Breast epithelium (tissue), 4 donors: ENCODE data around the gene MAOA. TPM values are rescaled to one million over a fixed set of nuclear protein-coding genes. Genes with fewer than 3 reads are reported as not detected.

Source experiments
- DNase-seq, 2 donors: peaks; one replicate each; pipeline ENCODE4 v3.0.0-alpha.2; 2019; ENCODE audit warnings: low spot score in 2 of 2
- H3K27ac ChIP-seq, 2 donors: fragments of 200-600 bp; sonication (generic) in 1 of 2; one replicate each; pipeline ENCODE4 v1.5.1; 2016 to 2019; ENCODE audit warnings: mild to moderate bottlenecking in 1 of 2
- H3K27me3 ChIP-seq, 2 donors: fragments of 200-600 bp; sonication (generic) in 1 of 2; one replicate each; pipeline versions ENCODE4 v1.5.1 to v1.6.0; 2017 to 2019; ENCODE audit warnings: control low read depth in 1 of 2, mild to moderate bottlenecking in 1 of 2
- H3K36me3 ChIP-seq: fragments of 200-600 bp; one replicate; pipeline ENCODE4 v1.5.1; 2019
- H3K4me1 ChIP-seq, 2 donors: fragments of 200-600 bp; sonication (generic); one replicate each; pipeline ENCODE4 v1.5.1; 2016 to 2019; ENCODE audit warnings: control low read depth in 1 of 2
- H3K4me3 ChIP-seq, 3 donors: fragments of 200-600 bp; sonication (generic); 1 replicate in 2 of 3; 2 replicates in 1 of 3; pipeline ENCODE4 v1.5.1; 2016 to 2019; ENCODE audit warnings: mild to moderate bottlenecking in 3 of 3, moderate library complexity in 2 of 3
- H3K9me3 ChIP-seq, 2 donors: fragments of 200-600 bp; sonication (generic) in 1 of 2; one replicate each; pipeline ENCODE4 v1.5.1; 2016 to 2019; ENCODE audit warnings: control low read depth in 1 of 2
- POLR2A ChIP-seq: fragments of 450-650 bp; IDR thresholded peaks from one replicate; pipeline ENCODE4 v1.6.1; 2016; ENCODE audit warnings: antibody characterized with exemption, mild to moderate bottlenecking, moderate library complexity
- POLR2AphosphoS5 ChIP-seq, 3 donors: sonication (generic); formaldehyde crosslinking; IDR thresholded peaks; one replicate each; pipeline ENCODE4 v1.6.1; 2017; ENCODE audit warnings: antibody characterized with exemption in 3 of 3
- intact Hi-C: fragments of 100-400 bp; cut with DNase I; formaldehyde crosslinking; loops from one replicate; pipeline ENCODE4 v1.15.1; 2023; ENCODE audit warnings: low total_unique reads
- total RNA-seq, 3 donors: library from RNA; depleted of rRNA; stranded (reverse); fragments of >200 nt; gene quantifications; one replicate each; pipeline ENCODE4 v1.1.0, GENCODE V29; 2016
- TF ChIP-seq, protein P1 (sequence below), 3 donors: fragments of 450-650 bp; IDR thresholded peaks; one replicate each; pipeline ENCODE4 v1.5.1; 2016 to 2017; ENCODE audit warnings: antibody characterized with exemption in 3 of 3, mild to moderate bottlenecking in 3 of 3, moderate library complexity in 3 of 3

Gene MAOA
- total RNA-seq, 3 donors from 2014 or later, result 124 to 558 (median 128) TPM

GRCh38 chrX:43657671-43658070 lies 1.6 kb downstream of the MAOA start:
- intact Hi-C loops, result no loop called here

GRCh38 chrX:43661521-43662240 lies 5.6 kb downstream of the MAOA start:
- H3K4me1 ChIP-seq, result no peaks in the 10 kb centered on the region
- TF ChIP-seq, protein P1, sequence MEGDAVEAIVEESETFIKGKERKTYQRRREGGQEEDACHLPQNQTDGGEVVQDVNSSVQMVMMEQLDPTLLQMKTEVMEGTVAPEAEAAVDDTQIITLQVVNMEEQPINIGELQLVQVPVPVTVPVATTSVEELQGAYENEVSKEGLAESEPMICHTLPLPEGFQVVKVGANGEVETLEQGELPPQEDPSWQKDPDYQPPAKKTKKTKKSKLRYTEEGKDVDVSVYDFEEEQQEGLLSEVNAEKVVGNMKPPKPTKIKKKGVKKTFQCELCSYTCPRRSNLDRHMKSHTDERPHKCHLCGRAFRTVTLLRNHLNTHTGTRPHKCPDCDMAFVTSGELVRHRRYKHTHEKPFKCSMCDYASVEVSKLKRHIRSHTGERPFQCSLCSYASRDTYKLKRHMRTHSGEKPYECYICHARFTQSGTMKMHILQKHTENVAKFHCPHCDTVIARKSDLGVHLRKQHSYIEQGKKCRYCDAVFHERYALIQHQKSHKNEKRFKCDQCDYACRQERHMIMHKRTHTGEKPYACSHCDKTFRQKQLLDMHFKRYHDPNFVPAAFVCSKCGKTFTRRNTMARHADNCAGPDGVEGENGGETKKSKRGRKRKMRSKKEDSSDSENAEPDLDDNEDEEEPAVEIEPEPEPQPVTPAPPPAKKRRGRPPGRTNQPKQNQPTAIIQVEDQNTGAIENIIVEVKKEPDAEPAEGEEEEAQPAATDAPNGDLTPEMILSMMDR (IDR thresholded peaks at IDR 0.05), result no peak
- TF ChIP-seq POLR2A (no peak), POLR2AphosphoS5 (IDR thresholded peaks at IDR 0.05) (no peak)
- no peak overlapping the region for H3K4me3 ChIP-seq
- no peak for DNase-seq
- H3K27ac ChIP-seq, result peak overlapping the region; percentile 38 to 55
- no peaks in the 10 kb centered on the region for H3K36me3 ChIP-seq
- no peaks in the 10 kb centered on the region for H3K9me3 ChIP-seq
- peaks cover 0 to 20% of the 10 kb centered on the region in 2 donors for H3K27me3 ChIP-seq
- intact Hi-C loops, result loop anchor here (5.0 kb wide), 1 partner anchor 81 kb away; no protein-coding TSS in a partner anchor

More at GRCh38 chrX:43657671-43658070, 1.6 kb downstream of the MAOA start:
- H3K36me3 ChIP-seq, result no peaks in the 10 kb centered on the region
- H3K4me1 ChIP-seq, result no peaks in the 10 kb centered on the region
- TF ChIP-seq POLR2A, result no peak
- TF ChIP-seq, protein P1 (IDR thresholded peaks at IDR 0.05), result no peak
- no peak for TF ChIP-seq POLR2AphosphoS5 (IDR thresholded peaks at IDR 0.05)
- peak overlapping the region; percentile 36 to 52 (median 39) for H3K4me3 ChIP-seq
- peaks cover 0 to 20% of the 10 kb centered on the region in 2 donors for H3K27me3 ChIP-seq
- DNase-seq, result no peak
- no peak overlapping the region for H3K27ac ChIP-seq
- no peaks in the 10 kb centered on the region for H3K9me3 ChIP-seq

DNA sequence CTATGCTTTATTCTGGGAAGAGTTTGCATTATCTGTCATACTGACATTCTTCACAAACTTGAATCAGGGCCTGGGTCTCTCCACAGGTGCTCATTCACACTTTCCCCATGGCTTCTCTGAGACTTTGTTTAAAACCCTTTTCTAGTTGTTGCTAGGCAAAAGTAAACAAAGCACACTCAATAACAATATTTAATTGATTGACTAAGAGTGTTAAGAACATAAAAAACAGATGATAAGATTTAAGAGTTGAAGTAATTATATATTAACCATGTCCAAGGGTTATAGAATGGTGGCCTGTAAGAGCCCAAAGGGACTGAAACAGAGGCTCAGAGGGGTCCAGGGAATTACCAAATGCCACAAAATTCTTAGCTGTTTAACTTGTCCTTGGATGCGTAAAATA lies 7.1 kb downstream of the MAOA start:
- Histone ChIP-seq H3K4me1 (no peaks in the 10 kb centered on the region), H3K27ac (no peak overlapping the region), H3K9me3 (no peaks in the 10 kb centered on the region), H3K27me3 (peaks cover 0 to 20% of the 10 kb centered on the region in 2 donors), H3K4me3 (no peak overlapping the region), H3K36me3 (no peaks in the 10 kb centered on the region)
- intact Hi-C loops, result loop anchor here (5.0 kb wide), 1 partner anchor 79 kb away; no protein-coding TSS in a partner anchor
- DNase-seq, result no peak
- TF ChIP-seq POLR2AphosphoS5 (IDR thresholded peaks at IDR 0.05) (no peak), POLR2A (no peak)
- TF ChIP-seq, protein P1 (IDR thresholded peaks at IDR 0.05), result no peak

GRCh38 chrX:43664258-43664657 lies 8.2 kb downstream of the MAOA start:
- H3K4me1 ChIP-seq, result no peaks in the 10 kb centered on the region
- no peaks in the 10 kb centered on the region for H3K9me3 ChIP-seq
- peaks cover 0 to 20% of the 10 kb centered on the region in 2 donors for H3K27me3 ChIP-seq
- H3K4me3 ChIP-seq, result no peak overlapping the region
- intact Hi-C loops, result loop anchor here (5.0 kb wide), 1 partner anchor 78 kb away; no protein-coding TSS in a partner anchor
- no peaks in the 10 kb centered on the region for H3K36me3 ChIP-seq
- DNase-seq, result no peak
- H3K27ac ChIP-seq, result no peak overlapping the region
- TF ChIP-seq POLR2AphosphoS5 (IDR thresholded peaks at IDR 0.05) (no peak), POLR2A (no peak)
- TF ChIP-seq, protein P1 (IDR thresholded peaks at IDR 0.05), result no peak

DNA sequence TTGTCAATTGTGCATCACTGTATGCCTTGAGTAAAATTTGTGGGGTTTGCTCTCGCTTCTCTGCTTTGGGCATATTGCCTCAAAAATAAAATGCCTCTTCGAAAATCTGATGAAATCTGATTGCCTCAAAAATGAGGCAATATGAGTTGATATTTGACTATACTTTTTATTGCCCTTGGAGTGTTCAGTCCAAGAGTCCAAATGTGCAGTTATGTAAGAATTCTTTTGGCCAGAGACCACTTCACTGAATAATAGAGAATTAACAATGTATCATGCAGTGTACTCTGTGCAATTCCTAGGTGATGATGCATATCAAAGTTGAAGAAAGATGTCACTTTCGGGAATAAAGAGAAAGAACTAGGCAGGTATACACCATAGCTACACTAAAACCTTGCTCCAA lies 8.6 kb downstream of the MAOA start:
- Histone ChIP-seq H3K27me3 (peaks cover 0 to 20% of the 10 kb centered on the region in 2 donors), H3K36me3 (no peaks in the 10 kb centered on the region), H3K9me3 (no peaks in the 10 kb centered on the region), H3K4me1 (no peaks in the 10 kb centered on the region), H3K4me3 (no peak overlapping the region), H3K27ac (no peak overlapping the region)
- no peak for TF ChIP-seq POLR2A
- no peak for TF ChIP-seq POLR2AphosphoS5 (IDR thresholded peaks at IDR 0.05)
- TF ChIP-seq, protein P1 (IDR thresholded peaks at IDR 0.05), result no peak
- intact Hi-C loops, result loop anchor here (5.0 kb wide), 1 partner anchor 78 kb away; no protein-coding TSS in a partner anchor
- DNase-seq, result no peak
